Measurements from ENCODE around the gene MEIS3.

The MEIS3 gene

DNA sequence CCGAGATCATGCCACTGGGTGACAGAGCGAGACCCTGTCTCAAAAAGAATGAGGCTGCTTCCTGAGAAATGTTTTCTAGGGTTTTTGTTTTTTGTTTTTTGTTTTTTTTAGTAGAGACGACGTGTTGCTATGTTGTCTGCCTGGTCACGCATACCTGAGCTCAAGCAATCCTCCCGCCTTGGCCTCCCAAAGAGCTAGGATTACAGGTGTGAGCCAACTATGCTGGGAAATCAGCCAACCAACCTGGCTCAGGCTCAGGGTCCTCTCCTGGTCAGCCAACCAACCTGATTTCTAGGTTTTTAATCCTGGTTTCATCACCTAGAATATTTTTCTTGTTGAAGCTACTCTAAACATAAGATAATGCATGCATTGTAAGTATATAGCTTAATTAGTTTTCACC is 62.4 kb downstream of the MEIS3 start:
- DNase-seq: no peak

DNA sequence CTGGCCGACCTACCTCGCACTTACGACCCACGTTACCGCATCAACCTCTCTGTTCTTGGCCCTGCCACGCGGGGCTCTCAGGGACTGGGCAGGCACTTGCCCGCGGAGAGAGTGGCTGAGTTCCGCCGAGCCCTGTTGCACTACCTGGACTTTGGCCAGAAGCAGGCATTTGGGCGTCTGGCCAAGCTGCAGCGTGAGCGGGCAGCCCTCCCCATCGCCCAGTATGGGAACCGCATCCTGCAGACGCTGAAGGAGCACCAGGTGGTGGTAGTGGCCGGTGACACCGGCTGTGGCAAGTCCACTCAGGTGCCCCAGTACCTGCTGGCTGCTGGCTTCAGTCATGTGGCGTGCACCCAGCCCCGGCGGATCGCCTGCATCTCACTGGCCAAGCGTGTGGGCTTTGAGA is 66.0 kb downstream of the MEIS3 start:
- DNase-seq: no peak

Data from effector CD4-positive, alpha-beta T cell (primary cell).